ENCODE measurements around the gene CCDC187. TPM values are rescaled to one million over a fixed set of nuclear protein-coding genes. Genes with fewer than 3 reads are reported as not detected.

Gene CCDC187
- total RNA-seq, 1 donor from 2014 or later = 6.6 TPM

DNA sequence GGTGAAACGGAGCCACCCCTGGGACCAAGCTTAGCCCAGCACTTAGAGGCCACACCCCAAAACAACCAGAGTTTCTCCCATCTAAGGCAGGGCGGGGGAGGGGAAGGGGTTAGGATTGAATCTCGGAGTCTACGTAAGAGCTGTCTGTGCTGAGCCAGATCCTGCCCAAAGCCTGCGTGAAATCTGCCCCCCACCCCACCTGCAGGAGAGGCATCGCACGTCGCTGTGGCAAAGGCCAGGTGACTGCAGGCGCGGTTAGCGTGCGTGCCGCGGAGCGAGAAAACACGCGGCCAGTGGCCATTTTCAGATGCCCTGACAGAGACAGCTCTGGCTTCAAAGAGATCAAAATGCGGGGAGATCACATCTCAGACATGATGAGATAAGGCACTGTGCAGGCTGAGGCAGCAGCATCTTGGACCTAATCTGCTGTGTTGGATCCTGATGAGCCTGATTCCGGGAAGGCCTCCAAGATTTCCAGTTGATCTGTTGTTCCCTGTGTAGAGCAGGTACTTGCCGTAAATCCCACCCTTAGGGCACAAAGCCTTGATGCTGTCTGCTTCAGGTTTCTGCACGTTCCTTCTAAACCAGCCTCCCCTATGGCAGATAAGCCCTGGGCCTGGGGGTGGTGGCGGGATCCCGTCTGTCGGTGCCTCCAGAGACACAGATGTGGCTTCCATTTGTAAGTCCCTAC lies 55.8 kb downstream of the CCDC187 start:
- no peak for DNase-seq
- ATAC-seq = no peak

GRCh38 chr9:136247551-136247916 lies 56.4 kb downstream of the CCDC187 start:
- intact Hi-C loops (cut with DNase I) = no loop called here
- Histone ChIP-seq H3K9me3 (no peaks in the 10 kb centered on the region), H3K27ac (no peak overlapping the region), H3K4me1 (peaks cover 16% of the 10 kb centered on the region), H3K27me3 (ENCODE audit: low read depth) (peaks cover 4% of the 10 kb centered on the region), H3K4me3 (no peak overlapping the region), H3K36me3 (no peaks in the 10 kb centered on the region)
- TF ChIP-seq, protein P1, sequence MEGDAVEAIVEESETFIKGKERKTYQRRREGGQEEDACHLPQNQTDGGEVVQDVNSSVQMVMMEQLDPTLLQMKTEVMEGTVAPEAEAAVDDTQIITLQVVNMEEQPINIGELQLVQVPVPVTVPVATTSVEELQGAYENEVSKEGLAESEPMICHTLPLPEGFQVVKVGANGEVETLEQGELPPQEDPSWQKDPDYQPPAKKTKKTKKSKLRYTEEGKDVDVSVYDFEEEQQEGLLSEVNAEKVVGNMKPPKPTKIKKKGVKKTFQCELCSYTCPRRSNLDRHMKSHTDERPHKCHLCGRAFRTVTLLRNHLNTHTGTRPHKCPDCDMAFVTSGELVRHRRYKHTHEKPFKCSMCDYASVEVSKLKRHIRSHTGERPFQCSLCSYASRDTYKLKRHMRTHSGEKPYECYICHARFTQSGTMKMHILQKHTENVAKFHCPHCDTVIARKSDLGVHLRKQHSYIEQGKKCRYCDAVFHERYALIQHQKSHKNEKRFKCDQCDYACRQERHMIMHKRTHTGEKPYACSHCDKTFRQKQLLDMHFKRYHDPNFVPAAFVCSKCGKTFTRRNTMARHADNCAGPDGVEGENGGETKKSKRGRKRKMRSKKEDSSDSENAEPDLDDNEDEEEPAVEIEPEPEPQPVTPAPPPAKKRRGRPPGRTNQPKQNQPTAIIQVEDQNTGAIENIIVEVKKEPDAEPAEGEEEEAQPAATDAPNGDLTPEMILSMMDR (IDR thresholded peaks at IDR 0.05) = no peak
- DNase-seq (no peak), ATAC-seq (no peak)

More for the DNA sequence above, 55.8 kb downstream of the CCDC187 start:
- intact Hi-C loops (cut with DNase I) = no loop called here
- TF ChIP-seq, protein P1 (IDR thresholded peaks at IDR 0.05) = no peak
- Histone ChIP-seq H3K9me3 (no peaks in the 10 kb centered on the region), H3K36me3 (no peaks in the 10 kb centered on the region), H3K27ac (no peak overlapping the region), H3K27me3 (ENCODE audit: low read depth) (peaks cover 10% of the 10 kb centered on the region), H3K4me1 (peaks cover 16% of the 10 kb centered on the region), H3K4me3 (no peak overlapping the region)

DNA sequence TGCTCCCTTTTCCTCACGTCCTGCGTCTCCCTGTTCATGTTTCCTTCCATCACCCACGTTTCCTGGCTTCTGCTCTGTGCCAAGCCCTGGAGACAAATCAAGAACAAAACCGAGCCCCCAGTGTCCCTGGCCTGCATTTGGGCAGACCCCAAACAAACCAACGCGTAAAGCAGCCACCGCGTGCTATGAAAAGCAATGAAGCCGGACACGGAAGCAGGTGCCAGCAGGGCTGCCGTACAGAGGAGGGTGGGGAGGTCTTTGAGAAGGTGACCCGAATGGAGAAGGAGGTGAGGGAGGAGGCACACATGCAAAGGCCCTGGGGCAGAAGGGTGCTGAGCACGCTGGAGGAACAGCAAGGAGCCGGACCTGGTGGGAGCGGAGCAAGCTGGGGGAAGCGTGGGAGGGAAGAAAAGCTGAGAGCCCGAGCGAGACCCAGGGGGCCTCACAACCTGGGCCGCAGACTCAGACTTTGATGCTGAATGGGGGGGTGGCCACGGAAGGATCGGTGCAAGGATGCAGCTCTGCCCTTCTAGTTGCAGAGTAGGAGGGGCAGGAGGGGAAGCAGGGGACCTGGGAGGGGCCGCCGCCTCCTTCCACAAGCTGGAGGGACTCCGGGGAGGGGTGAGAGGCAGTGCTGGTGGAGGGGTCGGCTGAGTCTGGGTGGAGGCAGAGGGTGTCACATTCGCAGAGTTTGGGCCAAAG lies 56.9 kb downstream of the CCDC187 start:
- ATAC-seq = no peak
- intact Hi-C loops (cut with DNase I) = no loop called here

GRCh38 chr9:136245219-136246150 lies 58.4 kb downstream of the CCDC187 start, which contains the start of gene QSOX2:
Gene QSOX2 (minus strand): TSS chr9:136245812. CDS start chr9:136245803, 9 bp downstream.
- H3K4me3 ChIP-seq = peak within 1 kb of the TSS; percentile 81
- no peaks in the 10 kb centered on the region for H3K27me3 ChIP-seq (ENCODE audit: low read depth)
- H3K27ac ChIP-seq = peak within 1 kb of the TSS; percentile 36
- H3K4me1 ChIP-seq = peaks cover 16% of the 10 kb centered on the region
- intact Hi-C loops (cut with DNase I) = no loop called here
- no peaks in the 10 kb centered on the region for H3K9me3 ChIP-seq
- ATAC-seq (peak; percentile 93), DNase-seq (peak; percentile 88)
- no peaks in the 10 kb centered on the region for H3K36me3 ChIP-seq
- TF ChIP-seq, protein P1 (IDR thresholded peaks at IDR 0.05) = no peak

More for the DNA sequence above, 56.9 kb downstream of the CCDC187 start:
- no peaks in the 10 kb centered on the region for H3K9me3 ChIP-seq
- no peaks in the 10 kb centered on the region for H3K27me3 ChIP-seq (ENCODE audit: low read depth)
- H3K4me1 ChIP-seq = peaks cover 16% of the 10 kb centered on the region
- H3K27ac ChIP-seq = no peak overlapping the region
- H3K36me3 ChIP-seq = no peaks in the 10 kb centered on the region
- DNase-seq = no peak
- TF ChIP-seq, protein P1 (IDR thresholded peaks at IDR 0.05) = no peak
- H3K4me3 ChIP-seq = no peak overlapping the region

- no peaks in the 10 kb centered on the region for H3K9me3 ChIP-seq
- H3K27ac ChIP-seq = no peak overlapping the region
- intact Hi-C loops (cut with DNase I) = no loop called here
Observed at GRCh38 chr9:136244969-136245218, 59.0 kb downstream of the CCDC187 start.

More at GRCh38 chr9:136244969-136245218, 59.0 kb downstream of the CCDC187 start:
- DNase-seq (no peak), ATAC-seq (no peak)
- peaks cover 18% of the 10 kb centered on the region for H3K4me1 ChIP-seq
- TF ChIP-seq, protein P1 (IDR thresholded peaks at IDR 0.05) = no peak
- H3K4me3 ChIP-seq = peak overlapping the region; percentile 81
- H3K36me3 ChIP-seq = no peaks in the 10 kb centered on the region
- no peaks in the 10 kb centered on the region for H3K27me3 ChIP-seq (ENCODE audit: low read depth)

All from lower lobe of right lung (tissue), 2 donors.